A549 treated with ZK216348 at 1 μM for 4 hours (cell line): ENCODE measurements around the gene CCNB1IP1. TPM values are rescaled to one million over a fixed set of nuclear protein-coding genes. Genes with fewer than 3 reads are reported as not detected.

ENCODE experiments used
- total RNA-seq: library from RNA; stranded (reverse); fragments of 200-300 nt; extraction: Qiagen RNA extraction; gene quantifications from 5 replicates; pipeline ENCODE4 v1.2.3, GENCODE V29; 2022; ENCODE audit warnings: low read depth

The CCNB1IP1 gene
- total RNA-seq, result 36.5 to 60.3 TPM (median 39.8 TPM) in 5 replicates

DNA sequence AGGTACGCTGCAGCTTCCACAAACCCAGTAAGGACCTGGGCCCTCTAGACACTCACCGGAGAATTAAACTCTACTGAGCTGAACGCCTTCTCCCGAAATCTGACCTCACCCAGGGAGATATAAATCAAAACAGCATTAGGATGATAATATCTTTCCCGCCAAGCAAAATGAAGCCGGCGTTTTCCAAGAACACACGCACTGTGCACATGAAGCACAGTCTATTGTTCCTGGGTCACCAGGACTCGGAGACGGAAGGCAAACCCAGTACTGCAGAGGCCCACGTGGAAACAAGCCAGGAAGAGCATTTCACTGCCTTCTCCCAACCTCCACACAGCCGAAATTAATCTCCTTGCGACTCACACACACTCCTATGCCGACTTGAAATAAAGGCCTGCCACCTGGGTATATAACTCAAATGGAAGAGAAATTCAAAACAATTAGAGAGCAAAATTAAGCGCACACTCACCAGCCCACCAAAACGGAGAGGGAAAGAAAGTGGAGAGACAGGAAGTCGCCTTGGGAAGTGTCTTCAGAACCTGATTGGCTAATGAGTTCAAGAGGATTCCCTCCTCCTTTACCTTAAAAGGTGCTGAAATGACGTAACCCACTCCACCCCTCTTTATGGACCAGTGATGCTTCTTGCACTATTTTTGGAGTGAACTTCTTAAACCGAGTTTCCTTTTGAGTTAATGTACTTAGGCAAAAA, at the start of gene CCNB1IP1:
Gene CCNB1IP1 (minus strand): TSS at position 492 of the 706 bp plus-strand sequence. CDS start 16,756 bp downstream, outside the sequence.

DNA sequence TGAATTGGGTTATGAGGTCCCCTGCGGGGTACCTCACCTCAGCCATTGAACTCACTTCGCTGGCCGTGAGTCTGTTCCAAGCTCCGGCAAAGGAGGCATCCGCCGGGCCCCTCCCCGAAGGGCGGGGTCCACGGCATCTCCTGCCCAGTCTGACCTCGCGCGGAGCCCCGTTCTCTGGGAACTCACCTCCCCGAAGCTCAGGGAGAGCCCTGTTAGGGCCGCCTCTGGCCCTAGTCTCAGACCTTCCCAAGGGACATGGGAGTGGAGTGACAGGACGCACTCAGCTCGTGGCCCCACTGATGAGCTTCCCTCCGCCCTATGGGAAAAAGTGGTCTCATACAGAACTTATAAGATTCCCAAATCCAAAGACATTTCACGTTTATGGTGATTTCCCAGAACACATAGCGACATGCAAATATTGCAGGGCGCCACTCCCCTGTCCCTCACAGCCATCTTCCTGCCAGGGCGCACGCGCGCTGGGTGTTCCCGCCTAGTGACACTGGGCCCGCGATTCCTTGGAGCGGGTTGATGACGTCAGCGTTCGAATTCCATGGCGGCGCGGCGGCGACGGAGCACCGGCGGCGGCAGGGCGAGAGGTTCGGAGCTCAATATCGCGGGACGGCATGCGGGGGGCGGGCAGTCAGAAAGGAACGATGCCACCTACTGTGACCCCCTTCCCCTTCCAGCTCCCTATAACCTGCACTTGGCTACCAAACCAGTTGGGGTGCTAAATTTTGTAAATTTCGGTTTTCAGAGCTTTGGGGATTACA, 10.2 kb upstream of the CCNB1IP1 start, which contains the start of gene PARP2:
Gene PARP2 (plus strand): TSS at position 544 of the 770 bp plus-strand sequence. CDS start 7 bp downstream, at position 551.

DNA sequence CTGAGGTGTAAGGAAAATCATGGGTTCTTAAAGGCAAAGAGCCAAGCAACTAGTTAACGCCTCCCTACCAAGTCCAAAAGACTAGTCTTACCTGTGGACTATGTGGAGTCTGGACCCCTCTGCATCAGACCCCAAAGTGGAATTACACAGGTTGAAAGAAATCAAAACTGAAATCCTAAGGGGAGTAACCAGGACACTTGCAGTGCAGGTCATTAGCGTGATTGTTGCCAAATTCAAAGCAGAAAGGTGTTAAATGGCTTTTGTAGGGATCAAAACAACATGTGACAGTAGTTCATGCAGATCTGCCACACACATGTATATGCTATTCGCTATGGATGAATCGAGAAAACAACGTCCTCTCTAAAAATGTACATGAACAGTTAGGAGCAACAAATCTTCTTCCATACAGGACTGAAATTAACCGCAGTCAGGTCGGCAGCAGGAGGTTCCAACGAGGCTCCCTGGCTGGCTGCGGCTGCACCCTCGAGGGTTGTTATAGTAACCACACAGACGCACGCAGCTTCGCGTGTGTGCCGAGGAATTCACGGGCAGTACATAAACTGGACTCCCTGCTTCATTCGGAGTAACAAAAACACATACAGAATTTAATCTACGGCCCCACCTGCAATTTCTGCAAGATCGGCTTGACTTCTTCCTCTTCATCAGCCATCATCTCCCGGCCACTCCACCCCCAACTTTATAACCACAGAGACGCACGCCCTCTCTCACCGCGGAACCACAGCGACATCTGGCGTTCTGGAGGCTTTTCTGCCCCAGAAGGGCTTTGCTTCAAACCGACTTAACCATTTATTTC, 27.6 kb downstream of the CCNB1IP1 start, which contains the start of gene TTC5:
Gene TTC5 (minus strand): TSS at position 687 of the 814 bp plus-strand sequence. CDS start 14 bp downstream, at position 673.

Other genes with a start within 250 kb of the CCNB1IP1 start
- gene OR4K17, start 222.5 kb downstream of the CCNB1IP1 start, total RNA-seq, result not detected in 5 replicates
- not detected in 5 replicates for gene OR4N5, start 194.5 kb downstream of the CCNB1IP1 start, total RNA-seq
- gene OR11G2, start 142.4 kb downstream of the CCNB1IP1 start, total RNA-seq, result not detected in 5 replicates
- not detected in 5 replicates for gene OR11H6, start 109.6 kb downstream of the CCNB1IP1 start, total RNA-seq
- not detected in 5 replicates for gene OR11H7, start 104.3 kb downstream of the CCNB1IP1 start, total RNA-seq
- not detected in 5 replicates for gene OR11H4, start 94.0 kb downstream of the CCNB1IP1 start, total RNA-seq
- 19.3 to 28.8 TPM (median 20.3 TPM) in 5 replicates for gene TTC5, start 27.3 kb downstream of the CCNB1IP1 start, total RNA-seq
- 19.6 to 28.9 TPM (median 20.4 TPM) in 5 replicates for gene PARP2, start 10.4 kb upstream of the CCNB1IP1 start, total RNA-seq
- gene TEP1, start 80.2 kb upstream of the CCNB1IP1 start, total RNA-seq, result 9.1 to 13.3 TPM (median 9.9 TPM) in 5 replicates
- gene KLHL33, start 102.9 kb upstream of the CCNB1IP1 start, total RNA-seq, result not detected in 5 replicates
- gene OSGEP, start 121.5 kb upstream of the CCNB1IP1 start, total RNA-seq, result 19.0 to 28.9 TPM (median 25.5 TPM) in 5 replicates
- gene APEX1, start 121.9 kb upstream of the CCNB1IP1 start, total RNA-seq, result 248 to 284 TPM (median 259 TPM) in 5 replicates
- 26.3 to 41.0 TPM (median 34.0 TPM) in 5 replicates for gene PIP4P1, start 128.2 kb upstream of the CCNB1IP1 start, total RNA-seq
- 148 to 204 TPM (median 152 TPM) in 5 replicates for gene PNP, start 136.1 kb upstream of the CCNB1IP1 start, total RNA-seq
- 0.20 to 0.40 TPM (median 0.27 TPM) in 5 replicates for gene RNASE10, start 172.3 kb upstream of the CCNB1IP1 start, total RNA-seq
- gene RNASE9, start 227.8 kb upstream of the CCNB1IP1 start, total RNA-seq, result not detected in 5 replicates